Measurements from ENCODE around the gene PFKFB3.
"Not testable (repeated sequence)": the region's sequence is repeated elsewhere in the genome, so short reads cannot be mapped to it uniquely, and the experiment has no call there.

Gene PFKFB3

DNA sequence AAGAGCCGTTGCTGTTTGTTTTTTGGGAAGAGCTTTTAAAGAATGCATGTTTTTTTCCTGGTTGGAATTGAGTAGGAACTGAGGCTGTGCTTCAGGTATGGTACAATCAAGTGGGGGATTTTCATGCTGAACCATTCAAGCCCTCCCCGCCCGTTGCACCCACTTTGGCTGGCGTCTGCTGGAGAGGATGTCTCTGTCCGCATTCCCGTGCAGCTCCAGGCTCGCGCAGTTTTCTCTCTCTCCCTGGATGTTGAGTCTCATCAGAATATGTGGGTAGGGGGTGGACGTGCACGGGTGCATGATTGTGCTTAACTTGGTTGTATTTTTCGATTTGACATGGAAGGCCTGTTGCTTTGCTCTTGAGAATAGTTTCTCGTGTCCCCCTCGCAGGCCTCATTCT is 31.6 kb downstream of the PFKFB3 start:
- Histone ChIP-seq H3K9ac (no peak overlapping the region), H3K4me1 (ENCODE audit: low read depth, poor library complexity, severe bottlenecking) (no peaks in the 10 kb centered on the region), H3K27me3 (ENCODE audit: insufficient read depth, low read depth) (no peaks in the 10 kb centered on the region), H3K4me3 (IDR thresholded peaks at IDR 0.05; ENCODE audit: insufficient read depth, low read depth, low read length) (no peak overlapping the region), H3K27ac (no peak overlapping the region), H3K4me2 (no peak overlapping the region), H4K20me1 (ENCODE audit: insufficient read depth) (no peaks in the 10 kb centered on the region), H2AFZ (ENCODE audit: low read depth) (no peak overlapping the region), H3K36me3 (ENCODE audit: insufficient read depth) (no peaks in the 10 kb centered on the region; the same call in 1 of the 2 replicates), H3K79me2 (ENCODE audit: insufficient read depth, low read depth) (no peaks in the 10 kb centered on the region)
- TF ChIP-seq CTCF (conservative IDR thresholded peaks at IDR 0.05; ENCODE audit: low read depth, low read length) = no peak

DNA sequence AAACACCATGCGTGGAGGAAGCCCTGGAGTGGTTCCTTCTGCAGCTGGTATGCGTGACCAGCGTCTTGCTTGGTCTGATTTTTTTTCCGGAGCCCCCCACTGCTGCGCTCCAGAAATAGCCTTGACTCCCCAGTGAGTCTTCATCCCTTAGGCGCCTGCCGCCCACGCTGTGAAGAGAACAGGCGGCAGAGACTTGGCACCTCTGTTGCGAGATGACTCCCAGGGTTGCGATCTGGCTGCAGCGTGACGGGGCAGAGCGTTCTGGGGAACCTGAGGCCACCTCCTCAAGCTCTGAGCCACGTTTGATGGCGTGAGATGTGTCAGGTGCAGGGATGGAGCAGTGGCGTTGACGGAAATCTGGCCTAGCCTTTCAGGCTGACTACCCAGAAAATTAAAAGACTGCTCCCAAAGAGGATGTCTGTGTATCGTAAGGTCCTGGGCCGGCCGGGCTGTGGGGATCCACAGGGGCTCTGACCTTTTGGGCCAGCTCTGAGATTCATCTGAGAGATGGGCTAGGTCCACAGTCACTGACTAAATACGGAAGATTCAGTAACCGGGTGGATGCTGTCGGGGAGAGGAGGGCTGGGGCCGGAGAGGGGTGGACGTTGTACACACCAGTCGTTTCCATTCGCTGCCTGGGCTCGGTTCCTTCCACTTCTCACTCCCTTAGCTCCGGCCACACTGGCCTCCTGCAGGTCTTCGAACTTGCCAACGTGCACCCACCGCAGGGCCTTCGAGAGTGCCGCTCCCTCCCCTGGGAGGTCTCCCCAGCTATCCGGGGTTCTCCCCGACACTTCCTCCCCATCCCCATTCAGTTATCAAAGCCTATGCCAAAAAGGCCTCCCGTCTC is 33.8 kb downstream of the PFKFB3 start:
- Histone ChIP-seq H3K36me3 (ENCODE audit: insufficient read depth) (no peaks in the 10 kb centered on the region), H4K20me1 (ENCODE audit: insufficient read depth) (no peaks in the 10 kb centered on the region), H3K4me2 (no peak overlapping the region), H3K27me3 (ENCODE audit: insufficient read depth, low read depth) (no peaks in the 10 kb centered on the region), H3K79me2 (ENCODE audit: insufficient read depth, low read depth) (no peaks in the 10 kb centered on the region), H3K27ac (no peak overlapping the region), H2AFZ (ENCODE audit: low read depth) (no peak overlapping the region), H3K4me3 (IDR thresholded peaks at IDR 0.05; ENCODE audit: insufficient read depth, low read depth, low read length) (no peak overlapping the region), H3K4me1 (ENCODE audit: low read depth, poor library complexity, severe bottlenecking) (no peaks in the 10 kb centered on the region), H3K9ac (no peak overlapping the region)
- no peak for TF ChIP-seq CTCF (conservative IDR thresholded peaks at IDR 0.05; ENCODE audit: low read depth, low read length)

- no peaks in the 10 kb centered on the region for H3K27me3 ChIP-seq (ENCODE audit: insufficient read depth, low read depth)
- H3K9ac ChIP-seq = no peak overlapping the region
- no peak overlapping the region for H3K4me2 ChIP-seq
- H3K4me1 ChIP-seq (ENCODE audit: low read depth, poor library complexity, severe bottlenecking) = no peaks in the 10 kb centered on the region
- no peak overlapping the region for H2AFZ ChIP-seq (ENCODE audit: low read depth)
- H3K36me3 ChIP-seq (ENCODE audit: insufficient read depth) = no peaks in the 10 kb centered on the region
- no peaks in the 10 kb centered on the region for H4K20me1 ChIP-seq (ENCODE audit: insufficient read depth)
- H3K4me3 ChIP-seq (IDR thresholded peaks at IDR 0.05; ENCODE audit: insufficient read depth, low read depth, low read length) = no peak overlapping the region
- H3K79me2 ChIP-seq (ENCODE audit: insufficient read depth, low read depth) = no peaks in the 10 kb centered on the region
- TF ChIP-seq CTCF (conservative IDR thresholded peaks at IDR 0.05; ENCODE audit: low read depth, low read length) = no peak
- no peak overlapping the region for H3K27ac ChIP-seq
Observed at GRCh38 chr10:6237199-6237530, 34.4 kb downstream of the PFKFB3 start.

- not testable (repeated sequence) for H3K27me3 ChIP-seq (ENCODE audit: insufficient read depth, low read depth); H3K4me1 ChIP-seq (ENCODE audit: low read depth, poor library complexity, severe bottlenecking); H3K4me3 ChIP-seq (IDR thresholded peaks at IDR 0.05; ENCODE audit: insufficient read depth, low read depth, low read length); H3K9ac ChIP-seq; H2AFZ ChIP-seq (ENCODE audit: low read depth); H3K79me2 ChIP-seq (ENCODE audit: insufficient read depth, low read depth); H3K27ac ChIP-seq; H3K4me2 ChIP-seq; H4K20me1 ChIP-seq (ENCODE audit: insufficient read depth); H3K36me3 ChIP-seq (ENCODE audit: insufficient read depth)
Observed at GRCh38 chr10:6238587-6239212, 36.0 kb downstream of the PFKFB3 start.
